Putamen (tissue), 1 donor: Measurements from ENCODE around the gene GARRE1.
"Not testable (repeated sequence)": the region's sequence is repeated elsewhere in the genome, so short reads cannot be mapped to it uniquely, and the experiment has no call there.

Source experiments
- DNase-seq: peaks from one replicate; pipeline ENCODE4 v3.0.0-alpha.2; 2016; ENCODE audit warnings: low spot score

Gene GARRE1, protein sequence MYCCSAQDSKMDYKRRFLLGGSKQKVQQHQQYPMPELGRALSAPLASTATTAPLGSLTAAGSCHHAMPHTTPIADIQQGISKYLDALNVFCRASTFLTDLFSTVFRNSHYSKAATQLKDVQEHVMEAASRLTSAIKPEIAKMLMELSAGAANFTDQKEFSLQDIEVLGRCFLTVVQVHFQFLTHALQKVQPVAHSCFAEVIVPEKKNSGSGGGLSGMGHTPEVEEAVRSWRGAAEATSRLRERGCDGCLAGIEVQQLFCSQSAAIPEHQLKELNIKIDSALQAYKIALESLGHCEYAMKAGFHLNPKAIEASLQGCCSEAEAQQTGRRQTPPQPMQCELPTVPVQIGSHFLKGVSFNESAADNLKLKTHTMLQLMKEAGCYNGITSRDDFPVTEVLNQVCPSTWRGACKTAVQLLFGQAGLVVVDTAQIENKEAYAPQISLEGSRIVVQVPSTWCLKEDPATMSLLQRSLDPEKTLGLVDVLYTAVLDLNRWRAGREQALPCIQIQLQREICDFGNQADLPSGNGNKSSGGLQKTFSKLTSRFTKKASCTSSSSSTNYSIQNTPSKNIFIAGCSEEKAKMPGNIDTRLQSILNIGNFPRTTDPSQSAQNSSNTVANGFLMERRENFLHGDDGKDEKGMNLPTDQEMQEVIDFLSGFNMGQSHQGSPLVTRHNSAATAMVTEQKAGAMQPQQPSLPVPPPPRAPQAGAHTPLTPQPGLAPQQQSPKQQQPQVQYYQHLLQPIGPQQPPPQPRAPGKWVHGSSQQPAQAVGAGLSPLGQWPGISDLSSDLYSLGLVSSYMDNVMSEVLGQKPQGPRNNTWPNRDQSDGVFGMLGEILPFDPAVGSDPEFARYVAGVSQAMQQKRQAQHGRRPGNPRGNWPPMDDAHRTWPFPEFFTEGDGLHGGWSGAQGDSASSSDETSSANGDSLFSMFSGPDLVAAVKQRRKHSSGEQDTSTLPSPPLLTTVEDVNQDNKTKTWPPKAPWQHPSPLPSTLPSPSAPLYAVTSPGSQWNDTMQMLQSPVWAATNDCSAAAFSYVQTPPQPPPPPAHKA (N-terminal part only)

DNA sequence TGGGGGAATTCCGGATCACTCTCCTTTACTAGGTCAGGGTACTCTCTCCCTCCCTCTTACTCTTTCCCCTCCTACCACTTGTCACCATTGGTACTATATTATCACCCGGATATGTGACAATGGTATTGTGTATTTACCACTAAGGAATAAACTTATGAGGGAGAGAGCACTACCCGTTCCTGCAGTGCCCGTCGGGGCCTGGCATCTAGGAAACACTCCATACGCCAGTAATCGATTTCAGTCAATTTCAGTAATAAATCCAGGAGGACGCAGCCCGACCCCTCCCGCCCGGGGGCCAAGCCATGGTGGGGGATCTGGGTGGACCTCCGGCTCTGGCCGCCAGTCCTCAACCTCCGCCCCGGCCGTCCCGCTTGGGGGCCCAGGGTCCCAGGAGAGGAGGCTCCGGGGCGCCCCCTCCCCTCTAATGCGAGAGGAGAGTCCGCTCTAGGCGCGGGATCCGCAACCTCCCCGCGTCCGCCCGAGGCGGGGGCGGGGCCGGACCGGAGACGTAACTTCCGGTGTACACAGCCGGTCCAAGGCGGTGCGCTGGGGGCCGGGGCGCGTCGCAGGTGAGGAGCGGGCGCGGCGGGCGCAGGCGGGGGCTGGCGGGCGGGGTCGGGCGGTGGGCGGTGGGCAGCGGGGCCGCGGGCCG, at the start of gene GARRE1:
Gene GARRE1 (plus strand): TSS at position 509 of the 652 bp plus-strand sequence. CDS start 45,920 bp downstream, outside the sequence.
- peak; percentile 71 for DNase-seq

DNA sequence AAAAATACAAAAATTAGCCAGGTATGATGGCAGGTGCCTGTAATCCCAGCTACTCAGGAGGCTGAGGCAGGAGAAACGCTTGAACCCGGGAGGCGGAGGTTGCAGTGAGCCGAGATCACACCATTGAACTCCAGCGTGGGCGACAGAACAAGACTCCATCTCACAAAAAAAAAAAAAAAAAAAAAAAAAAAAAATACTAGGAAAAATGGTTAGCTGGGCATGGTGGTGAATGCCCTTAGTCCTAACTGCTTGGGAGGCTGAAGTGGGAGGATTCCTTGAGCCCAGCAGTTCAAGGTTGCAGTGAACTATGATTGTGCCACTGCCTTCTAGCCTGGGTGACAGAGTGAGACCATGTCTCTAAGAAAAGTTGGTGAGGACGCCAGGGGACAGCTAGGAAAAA, 49.0 kb upstream of the GARRE1 start:
- not testable (repeated sequence) for DNase-seq

DNA sequence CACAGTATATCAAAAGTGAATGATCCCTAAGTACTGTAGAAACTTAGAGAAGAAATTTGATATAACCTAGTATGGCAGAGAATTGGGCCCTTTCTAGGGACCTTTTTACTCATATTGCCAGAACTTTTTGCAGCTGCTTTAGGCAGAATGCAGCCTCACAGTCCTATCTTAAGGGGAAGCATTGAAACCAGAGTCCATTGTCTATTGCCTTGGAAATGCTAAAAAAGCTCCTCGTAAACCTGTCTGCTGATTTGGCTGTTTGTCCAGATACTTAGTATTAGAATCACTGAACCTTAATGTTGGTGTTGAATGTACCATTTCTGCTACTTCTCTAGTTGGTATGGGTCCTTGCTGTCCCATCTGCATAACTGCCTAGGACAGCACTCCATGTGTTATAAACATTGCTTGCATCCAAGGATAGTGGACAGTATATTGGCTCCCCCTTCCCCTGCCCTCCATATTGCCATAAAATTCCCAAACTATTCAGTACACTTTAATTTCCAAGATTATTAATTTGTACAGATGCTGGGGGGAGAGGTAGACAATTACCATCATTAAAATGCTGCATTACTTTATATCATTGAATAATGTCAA, 46.0 kb upstream of the GARRE1 start:
- no peak for DNase-seq

DNA sequence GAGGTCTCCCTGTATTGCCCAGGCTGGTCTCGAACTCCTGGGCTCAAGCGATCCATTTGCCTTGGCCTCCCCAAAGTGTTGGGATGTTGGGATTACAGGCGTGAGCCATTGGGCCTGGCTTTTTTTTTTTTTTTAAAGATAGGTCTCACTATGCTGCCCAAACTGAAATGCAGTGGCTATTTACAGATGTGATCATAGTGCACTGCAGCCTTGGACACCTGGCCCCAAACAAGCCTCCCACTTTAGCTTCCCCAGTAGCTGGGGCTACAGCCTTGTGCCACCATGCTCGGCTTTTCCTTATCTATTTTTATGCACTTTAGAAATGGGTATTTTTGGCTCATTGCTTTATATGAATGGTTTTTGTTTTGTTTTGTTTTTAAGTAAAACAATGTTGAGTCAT, 44.6 kb upstream of the GARRE1 start:
- DNase-seq, result no peak

DNA sequence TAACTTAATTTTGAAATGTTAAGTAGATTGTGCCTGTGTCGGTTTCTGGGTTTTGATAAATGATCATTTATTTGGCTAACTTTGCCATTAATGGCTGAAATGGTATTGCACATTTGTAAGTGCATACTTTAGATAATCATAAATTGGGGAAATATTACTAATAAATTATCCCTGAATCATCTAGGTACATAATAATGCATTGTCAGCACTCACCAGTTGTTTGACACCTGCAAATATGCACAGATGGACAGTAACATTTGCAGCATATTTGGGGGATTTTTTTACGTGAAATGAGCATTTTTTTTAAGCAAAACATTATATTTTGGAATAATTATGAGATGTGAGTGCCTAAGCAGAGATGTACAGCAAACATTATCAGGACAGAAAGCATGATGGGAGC, 41.1 kb upstream of the GARRE1 start:
- DNase-seq, result no peak

DNA sequence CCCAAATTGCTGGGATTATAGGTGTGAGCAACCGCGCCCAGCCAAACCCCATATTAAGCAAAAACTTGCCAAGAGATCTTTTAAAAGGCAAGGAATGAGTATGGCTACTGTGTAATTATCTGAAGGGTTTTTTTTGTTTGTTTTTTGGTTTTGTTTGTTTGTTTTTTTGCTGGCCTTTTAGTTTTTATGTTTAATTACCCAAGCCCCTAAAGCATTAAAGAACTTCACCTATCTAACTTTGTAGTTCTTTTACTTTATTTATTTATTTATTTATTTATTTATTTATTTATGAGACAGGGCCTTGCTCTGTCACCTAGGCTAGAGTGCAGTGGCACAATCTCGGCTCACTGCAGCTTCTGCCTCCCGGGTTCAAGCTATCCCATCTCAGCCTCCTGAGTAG, 40.3 kb upstream of the GARRE1 start:
- no peak for DNase-seq

DNA sequence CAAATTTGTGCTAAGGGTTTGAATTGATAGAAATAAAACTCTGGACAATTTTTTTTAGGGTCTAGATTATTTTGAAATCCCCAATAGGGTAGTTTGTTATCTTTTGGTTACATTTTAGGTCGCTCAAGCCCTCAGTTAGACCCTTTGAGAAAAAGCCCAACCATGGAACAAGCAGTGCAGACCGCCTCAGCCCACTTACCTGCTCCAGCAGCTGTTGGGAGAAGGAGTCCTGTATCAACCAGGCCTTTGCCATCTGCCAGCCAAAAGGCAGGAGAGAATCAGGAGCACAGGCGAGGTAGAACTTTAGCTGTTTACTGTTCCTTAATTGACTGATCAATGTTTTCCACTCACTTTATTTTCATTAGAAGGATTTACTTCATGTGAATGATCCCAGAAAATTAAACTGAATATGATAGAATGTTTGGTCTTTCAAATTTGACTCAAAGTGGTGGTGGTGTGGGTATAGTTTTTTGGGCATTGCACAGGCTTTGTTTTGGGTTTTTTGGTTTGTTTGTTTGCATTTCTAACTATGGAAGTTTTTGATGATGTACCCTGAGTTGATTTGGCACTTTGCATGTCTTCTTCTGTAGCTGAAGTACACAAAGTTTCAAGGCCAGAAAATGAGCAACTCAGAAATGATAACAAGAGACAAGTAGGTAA, 39.2 kb upstream of the GARRE1 start:
- no peak for DNase-seq

DNA sequence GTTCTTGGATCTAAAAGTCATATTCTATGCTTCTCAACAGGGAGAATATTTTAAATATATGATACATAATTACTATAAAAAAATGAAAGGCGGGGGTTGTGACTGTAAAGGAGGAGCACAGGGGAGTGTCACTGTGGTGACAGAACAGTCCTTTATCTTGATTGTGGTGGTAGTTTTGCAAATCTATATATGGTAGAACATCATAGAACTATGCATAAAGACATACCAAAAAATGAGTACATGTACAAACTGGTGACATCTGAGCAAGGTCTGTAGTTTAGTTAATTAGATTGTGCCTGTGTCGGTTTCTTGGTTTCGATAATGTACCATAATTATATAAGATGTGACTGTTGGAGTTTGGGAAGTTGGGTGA, 38.7 kb upstream of the GARRE1 start:
- peak; percentile 61 for DNase-seq

DNA sequence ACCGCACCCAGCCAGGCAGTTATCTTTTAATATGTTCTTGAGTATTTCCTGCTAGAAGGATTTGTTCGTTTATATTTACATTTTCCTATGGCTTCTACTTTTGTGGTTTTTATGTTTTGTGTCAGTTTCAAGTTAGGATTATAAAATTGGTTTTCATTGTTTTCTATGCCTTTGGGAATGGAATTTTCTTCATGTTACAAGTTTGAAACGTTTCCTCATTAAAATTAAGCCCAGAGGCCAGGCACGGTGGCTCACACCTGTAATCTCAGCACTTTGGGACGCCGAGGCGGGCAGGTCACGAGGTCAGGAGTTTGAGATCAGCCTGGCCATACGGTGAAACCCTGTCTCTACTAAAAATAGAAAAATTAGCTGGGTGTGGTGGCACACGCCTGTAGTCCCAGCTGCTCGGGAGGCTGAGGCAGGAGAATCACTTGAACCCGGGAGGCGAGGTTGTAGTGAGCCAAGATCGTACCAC, 37.6 kb upstream of the GARRE1 start:
- DNase-seq, result not testable (repeated sequence)

DNA sequence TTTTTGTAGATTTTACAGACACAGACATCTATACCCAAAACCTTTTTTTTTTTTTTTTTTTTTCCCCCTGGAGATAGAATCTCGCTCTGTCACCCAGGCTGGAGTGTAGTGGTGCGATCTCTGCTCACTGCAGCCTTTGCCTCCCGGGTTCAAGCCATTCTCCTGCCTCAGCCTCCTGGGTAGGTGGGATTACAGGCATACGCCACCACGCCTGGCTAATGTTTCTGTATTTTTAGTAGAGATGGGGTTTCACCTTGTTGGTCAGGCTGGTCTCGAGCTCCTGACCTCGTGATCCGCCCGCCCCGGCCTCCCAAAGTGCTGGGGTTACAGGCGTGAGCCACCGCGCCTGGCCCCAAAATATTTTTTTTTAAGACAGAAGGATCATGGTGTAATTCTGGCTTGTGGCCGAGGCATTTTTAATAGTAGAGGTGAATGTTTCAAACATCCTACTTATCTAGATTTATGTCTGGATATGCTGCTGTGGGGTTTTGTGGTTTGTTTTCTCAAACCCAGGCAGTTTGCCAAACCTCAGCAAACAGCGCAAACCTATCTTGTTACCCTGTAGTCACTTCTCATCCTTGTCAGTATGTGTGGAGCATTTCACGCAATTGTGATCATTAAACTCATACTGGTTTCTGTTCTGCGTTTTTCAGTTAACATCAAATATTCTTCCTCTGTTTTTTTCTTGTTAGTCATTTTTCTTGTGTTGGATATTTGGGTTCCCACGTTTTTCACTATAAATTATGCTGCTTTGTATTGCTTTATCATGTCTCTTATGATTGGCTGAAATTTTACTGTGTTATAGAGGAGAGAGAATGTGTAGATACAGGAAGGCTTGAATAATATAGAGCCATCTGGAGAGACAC, 36.2 kb upstream of the GARRE1 start:
- DNase-seq, result no peak

DNA sequence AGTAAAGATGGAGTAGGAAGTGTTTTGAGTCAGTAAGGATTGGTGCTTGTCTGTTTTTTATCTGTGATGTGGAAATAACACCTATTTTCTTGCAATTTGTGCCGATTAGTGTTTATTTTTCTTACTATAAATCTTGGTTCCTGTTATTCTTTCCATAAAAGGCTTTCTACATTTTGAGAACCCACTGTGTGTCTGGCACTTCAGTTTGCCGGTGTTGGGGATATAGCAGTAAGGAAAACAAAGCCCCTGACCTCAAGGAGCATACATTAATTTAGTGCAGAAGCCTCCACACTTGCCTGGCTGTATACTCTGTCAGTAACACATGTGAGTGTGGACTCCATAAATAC, 35.6 kb upstream of the GARRE1 start:
- DNase-seq, result no peak

DNA sequence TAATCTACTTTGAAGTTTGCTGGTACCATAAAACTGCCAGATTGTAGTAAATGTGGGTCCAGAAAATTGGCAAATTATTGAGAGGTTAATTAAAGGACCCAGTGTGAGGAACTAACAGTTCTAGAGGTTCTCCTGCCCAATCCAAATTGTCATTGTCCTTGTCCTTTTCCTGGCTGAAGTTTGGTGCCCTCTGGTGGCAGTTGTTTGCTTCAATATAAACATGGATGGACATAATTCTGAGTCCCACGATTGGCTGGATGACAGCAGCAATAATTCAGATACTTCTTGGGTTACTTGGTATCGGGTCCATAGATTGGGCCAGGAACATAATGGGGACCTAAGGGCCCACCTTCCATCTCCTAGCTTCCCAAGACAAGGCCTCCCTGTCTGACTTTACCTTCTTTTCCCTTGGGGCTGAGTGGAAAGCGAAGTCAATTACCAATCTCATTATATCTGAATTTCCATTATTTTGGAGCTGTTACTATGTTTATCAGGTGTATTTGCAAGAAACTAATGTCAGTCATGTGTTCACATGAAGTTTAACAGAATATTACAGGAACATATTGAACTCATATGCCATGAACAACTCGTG, 33.8 kb upstream of the GARRE1 start:
- peak; percentile 64 for DNase-seq

DNA sequence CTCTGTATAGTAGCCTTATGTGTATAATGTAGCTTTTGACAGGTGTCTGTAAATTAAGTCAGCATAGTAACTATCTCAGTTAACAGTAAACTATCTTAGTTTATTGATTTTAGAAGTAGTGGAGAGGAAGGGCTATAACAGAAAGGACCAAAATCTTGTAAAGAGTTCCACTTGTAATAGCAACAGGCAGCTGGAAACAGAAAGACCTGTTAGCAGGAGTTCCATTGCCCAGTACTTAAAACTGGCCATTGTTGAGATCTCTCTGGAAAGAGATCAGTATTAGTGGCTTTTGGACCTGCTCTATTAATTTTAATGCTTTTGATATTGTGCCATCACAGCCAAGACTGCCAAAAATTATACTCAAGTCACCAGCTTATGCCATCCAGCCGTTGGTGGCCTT, 32.0 kb upstream of the GARRE1 start:
- no peak for DNase-seq

DNA sequence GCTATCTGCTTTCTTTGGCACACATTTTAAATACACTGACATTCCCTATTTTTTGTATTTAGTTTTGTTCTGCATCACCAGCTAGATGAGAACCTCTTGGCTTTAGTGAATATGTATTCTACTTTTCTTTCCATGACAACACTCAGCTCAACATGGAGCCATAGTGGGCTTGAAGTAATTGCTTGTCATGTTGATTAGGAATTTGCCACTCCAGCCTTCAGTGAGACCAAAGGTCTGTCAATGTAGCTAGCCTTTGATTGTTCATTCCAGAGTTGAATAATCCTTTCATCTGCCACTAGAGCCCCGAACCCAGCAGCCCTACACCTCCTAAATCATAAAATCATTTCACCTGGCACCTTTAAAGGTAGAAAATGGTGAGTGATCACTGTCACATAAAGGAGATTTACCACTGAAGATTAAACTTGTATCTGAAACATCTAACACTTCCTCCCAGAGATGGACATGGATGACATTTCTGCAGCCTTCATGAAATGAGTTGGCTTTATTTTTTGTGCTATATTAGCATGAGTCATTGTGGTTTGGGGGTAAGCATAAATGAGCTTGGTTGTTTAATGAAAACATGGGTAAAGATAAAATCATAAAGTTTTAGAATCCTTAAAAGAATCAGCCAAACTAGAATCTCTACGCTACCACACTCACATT, 29.2 kb upstream of the GARRE1 start:
- no peak for DNase-seq

DNA sequence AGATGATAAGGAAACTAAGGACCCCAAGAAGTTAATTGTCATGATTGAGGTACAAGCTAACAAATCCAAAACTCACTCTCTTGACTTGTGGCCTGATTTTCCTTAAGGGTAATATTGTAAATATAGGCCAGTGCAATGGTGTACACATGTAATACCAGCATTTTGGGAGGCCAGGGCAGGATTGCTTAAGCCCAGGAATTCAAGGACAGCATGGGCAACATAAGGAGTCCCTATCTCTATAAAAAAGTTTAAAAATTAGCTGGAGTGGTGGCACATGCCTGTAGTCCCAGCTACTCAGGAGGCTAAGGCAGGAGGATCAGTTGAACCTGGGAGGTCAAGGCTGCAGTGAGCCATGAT, 28.7 kb upstream of the GARRE1 start:
- DNase-seq, result no peak

DNA sequence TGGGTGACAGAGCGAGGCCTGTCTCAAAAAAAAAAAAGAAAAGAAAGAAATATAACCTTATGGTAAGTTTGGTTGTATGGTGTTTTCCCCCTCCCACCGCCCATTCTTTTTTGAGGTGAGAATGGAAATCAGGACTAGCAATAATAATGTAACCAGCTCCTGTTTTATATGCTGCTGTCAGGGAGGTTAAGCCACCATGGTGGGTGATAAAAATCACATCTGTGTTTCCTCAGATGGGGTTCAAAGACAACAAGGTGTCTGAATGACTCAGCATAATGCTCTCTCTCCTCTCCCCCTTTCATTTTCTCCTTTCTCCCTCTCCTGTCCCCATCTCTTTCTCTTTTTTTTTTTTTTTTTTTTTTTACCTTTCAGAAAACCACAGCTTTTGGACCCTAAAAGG, 28.3 kb upstream of the GARRE1 start:
- DNase-seq, result no peak

DNA sequence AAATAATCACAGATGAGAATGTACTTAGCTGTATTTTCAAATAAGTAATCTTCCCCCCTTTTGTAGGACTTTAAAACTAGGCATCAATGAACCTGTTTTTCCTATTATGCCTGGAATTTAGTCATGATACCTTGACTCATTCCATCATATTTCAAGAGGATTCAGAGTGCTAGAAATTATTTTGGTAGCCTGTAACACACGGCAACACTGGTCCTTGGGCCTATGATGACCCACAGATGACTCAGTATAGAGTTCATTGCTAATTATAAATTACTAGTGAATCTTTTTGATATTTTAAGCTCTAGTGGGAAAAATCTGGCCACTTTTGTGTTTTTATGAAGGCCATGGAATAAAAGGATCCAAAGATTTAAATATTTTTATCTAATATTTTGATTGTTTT, 26.0 kb upstream of the GARRE1 start:
- no peak for DNase-seq

DNA sequence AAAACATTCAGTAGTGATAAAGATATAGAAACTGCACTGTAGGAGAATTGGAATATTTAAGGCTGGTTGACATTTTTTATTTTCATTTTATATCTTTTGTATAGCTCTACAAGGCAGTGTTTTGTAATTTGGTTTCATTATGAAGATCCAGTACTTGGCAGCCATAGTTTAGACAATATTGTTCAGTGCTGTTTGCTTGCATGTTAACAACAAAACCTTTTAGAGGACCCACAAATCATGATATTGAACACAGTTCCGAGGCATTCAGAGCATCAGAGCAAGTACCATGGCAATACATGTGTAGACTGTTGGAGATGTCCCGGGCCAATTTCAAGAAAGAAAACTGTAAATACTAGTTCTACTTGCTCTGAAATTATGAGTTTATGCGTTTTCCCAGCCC, 25.6 kb upstream of the GARRE1 start:
- DNase-seq, result no peak

DNA sequence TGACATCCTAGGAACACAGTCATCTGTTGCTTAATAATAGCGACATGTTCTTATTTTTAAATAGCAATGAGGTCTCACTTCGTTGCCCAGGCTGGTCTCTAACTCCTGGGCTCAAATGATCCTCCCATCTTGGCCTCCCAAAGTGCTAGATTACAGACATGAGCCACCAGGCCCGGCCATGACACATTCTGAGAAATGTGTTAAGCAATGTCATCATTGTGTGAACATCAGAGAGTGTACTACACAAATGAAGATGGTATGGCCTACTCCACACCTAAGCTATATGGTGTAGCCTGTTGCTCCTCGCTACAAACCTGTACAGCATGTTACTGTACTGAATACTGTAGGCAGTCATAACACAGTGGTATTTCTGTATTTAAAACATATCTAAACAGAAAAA, 24.6 kb upstream of the GARRE1 start:
- no peak for DNase-seq

DNA sequence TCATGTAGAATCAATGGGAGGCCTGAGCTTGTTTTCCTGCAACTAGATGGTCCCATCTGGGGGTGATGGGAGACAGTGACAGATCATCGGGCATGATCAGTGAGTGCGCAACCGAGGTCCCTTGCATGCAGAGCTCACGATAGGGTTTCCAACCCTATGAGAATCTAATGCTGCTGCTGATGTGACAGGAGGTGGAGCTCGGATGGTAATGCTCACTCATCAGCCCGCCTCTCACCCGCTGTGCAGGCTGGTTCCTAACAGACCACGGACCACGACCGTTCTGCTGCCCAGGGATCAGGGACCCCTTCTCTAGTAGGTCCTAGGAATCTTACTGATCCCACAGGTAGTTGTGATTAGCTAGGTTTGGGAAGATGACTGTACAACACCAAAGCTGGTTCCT, 23.5 kb upstream of the GARRE1 start:
- no peak for DNase-seq
